Suprapubic skin (tissue), 3 donors: Measurements from ENCODE around the gene TNS2.

Experiments used
- CTCF ChIP-seq, 2 donors: fragments of 200-600 bp in 1 of 2; fragments of 450-650 bp in 1 of 2; sonication (generic) in 1 of 2; IDR thresholded peaks; one replicate each; pipeline ENCODE4 v1.5.1; 2016 to 2019; ENCODE audit warnings: antibody characterized with exemption in 2 of 2, mild to moderate bottlenecking in 1 of 2, moderate library complexity in 1 of 2
- EP300 ChIP-seq: sonication (generic); formaldehyde crosslinking; IDR thresholded peaks from one replicate; pipeline ENCODE4 v1.6.1; 2017; ENCODE audit warnings: antibody characterized with exemption

GRCh38 chr12:53005215-53005985 is 44.5 kb upstream of the TNS2 start:
- TF ChIP-seq CTCF (IDR thresholded peaks at IDR 0.05) (no peak), EP300 (no peak)
